K562 (cell line): ENCODE measurements around the gene ZDHHC8. TPM values are rescaled to one million over a fixed set of nuclear protein-coding genes. Genes with fewer than 3 reads are reported as not detected.
A peak's percentile ranks its signal among the peaks of the same experiment; 100 is the strongest.

Experiments
- CBFB ChIP-seq: sonication (generic); formaldehyde crosslinking; IDR thresholded peaks from 2 replicates; pipeline ENCODE4 v1.4.0; 2020; ENCODE audit warnings: mild to moderate bottlenecking, missing genetic modification reagents
- CEBPG ChIP-seq, 3 experiments: fragments of 200-800 bp in 1 of 3; sonication (Bioruptor generic) in 1 of 3; sonication (generic) in 1 of 3; formaldehyde crosslinking in 1 of 3; IDR thresholded peaks in 2 of 3; conservative IDR thresholded peaks in 1 of 3; 2 replicates each; pipeline versions ENCODE4 v1.6.1 to v1.8.0; 2016 to 2022; ENCODE audit warnings: missing compliant biosample characterization in 2 of 3, missing genetic modification characterization in 2 of 3, mild to moderate bottlenecking in 1 of 3, missing genetic modification reagents in 1 of 3
- SPI1 ChIP-seq: IDR thresholded peaks from 2 replicates; pipeline ENCODE4 v1.6.1; 2011; ENCODE audit warnings: low read depth, low read length, control low read depth, borderline replicate concordance
- SREBF2 ChIP-seq: sonication (generic); formaldehyde crosslinking; IDR thresholded peaks from 2 replicates; pipeline ENCODE4 v1.4.0; 2020; ENCODE audit warnings: mild to moderate bottlenecking, missing genetic modification reagents
- ZFPM2 ChIP-seq: fragments of 250-450 bp; sonication (Bioruptor Pico); IDR thresholded peaks from 2 replicates; pipeline ENCODE4 v1.5.1; 2022; ENCODE audit warnings: mild to moderate bottlenecking
- polyA plus RNA-seq, 8 experiments: library from polyadenylated mRNA; depleted of rRNA in 4 of 8; stranded (reverse) in 5 of 8; unstranded in 3 of 8; fragments of >200 nt; fragmentation: Nextera tagmentation in 2 of 8; fragmentation: Illumina TruSeq in 1 of 8; extraction: Ambion mirVana in 2 of 8; extraction: Trizol in 1 of 8; gene quantifications; 2 replicates each; pipeline versions ENCODE4 v1.2.1 to v1.2.3, GENCODE V29; 2011 to 2014; ENCODE audit warnings: inconsistent platforms in 1 of 8, missing spikeins in 1 of 8
- total RNA-seq, 7 experiments: library from RNA; depleted of rRNA in 6 of 7; stranded (reverse); fragments of >200 nt in 6 of 7; fragmentation: Illumina TruSeq in 2 of 7; extraction: Trizol in 2 of 7; gene quantifications; 2 replicates each; pipeline versions ENCODE4 v1.2.1 to v1.2.3, GENCODE V29; 2011 to 2021; ENCODE audit warnings: low replicate concordance in 1 of 7
- TF ChIP-seq, protein P1 (sequence below): fragments of 450-650 bp; IDR thresholded peaks from 2 replicates; pipeline ENCODE4 v1.6.1; 2016; ENCODE audit warnings: low read depth
- TF ChIP-seq, protein P2 (sequence below): fragments of 250-450 bp; sonication (Bioruptor Pico); IDR thresholded peaks from 2 replicates; pipeline ENCODE4 v1.5.1; 2021; ENCODE audit warnings: mild to moderate bottlenecking
- TF ChIP-seq, protein P3 (sequence below), 2 experiments: IDR thresholded peaks in 1 of 2; conservative IDR thresholded peaks in 1 of 2; 2 replicates each; pipeline ENCODE4 v1.6.1; 2016; ENCODE audit warnings: low read depth in 2 of 2, mild to moderate bottlenecking in 1 of 2, missing compliant biosample characterization in 1 of 2, missing genetic modification characterization in 1 of 2, moderate library complexity in 1 of 2
- TF ChIP-seq, protein P4 (sequence below): fragments of 450-650 bp; formaldehyde crosslinking; IDR thresholded peaks from 2 replicates; pipeline ENCODE4 v1.4.0; 2020; ENCODE audit warnings: mild to moderate bottlenecking, moderate library complexity

Gene ZDHHC8
- total and polyA plus RNA-seq, 9 of the 15 experiments (the other 6 are each of a cell fraction or from before 2014, with no cell fraction given) = 0.04 to 109 (median 16.4) TPM

DNA sequence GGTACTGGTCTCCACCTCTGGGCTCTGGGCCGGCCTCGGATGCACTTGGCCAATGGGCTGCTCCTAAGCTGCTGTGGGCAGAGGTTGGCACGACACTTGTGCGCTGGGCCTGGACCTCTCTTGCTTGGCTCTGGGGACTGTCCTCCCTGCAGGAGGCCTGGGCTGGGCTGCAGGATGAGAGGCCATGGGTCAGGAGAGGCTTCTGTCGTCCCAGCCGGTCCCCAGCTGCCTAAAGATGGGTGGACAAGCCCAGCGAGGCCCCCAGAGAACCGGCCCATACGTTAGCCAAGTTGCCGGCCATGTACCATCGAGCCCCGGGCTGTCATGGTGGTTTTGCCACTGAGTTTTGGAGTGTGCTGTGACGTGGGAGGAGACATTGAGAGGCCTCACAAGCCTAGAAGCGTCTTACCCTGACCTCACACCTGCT is 20.9 kb downstream of the ZDHHC8 start (continued):
- TF ChIP-seq, protein P1, sequence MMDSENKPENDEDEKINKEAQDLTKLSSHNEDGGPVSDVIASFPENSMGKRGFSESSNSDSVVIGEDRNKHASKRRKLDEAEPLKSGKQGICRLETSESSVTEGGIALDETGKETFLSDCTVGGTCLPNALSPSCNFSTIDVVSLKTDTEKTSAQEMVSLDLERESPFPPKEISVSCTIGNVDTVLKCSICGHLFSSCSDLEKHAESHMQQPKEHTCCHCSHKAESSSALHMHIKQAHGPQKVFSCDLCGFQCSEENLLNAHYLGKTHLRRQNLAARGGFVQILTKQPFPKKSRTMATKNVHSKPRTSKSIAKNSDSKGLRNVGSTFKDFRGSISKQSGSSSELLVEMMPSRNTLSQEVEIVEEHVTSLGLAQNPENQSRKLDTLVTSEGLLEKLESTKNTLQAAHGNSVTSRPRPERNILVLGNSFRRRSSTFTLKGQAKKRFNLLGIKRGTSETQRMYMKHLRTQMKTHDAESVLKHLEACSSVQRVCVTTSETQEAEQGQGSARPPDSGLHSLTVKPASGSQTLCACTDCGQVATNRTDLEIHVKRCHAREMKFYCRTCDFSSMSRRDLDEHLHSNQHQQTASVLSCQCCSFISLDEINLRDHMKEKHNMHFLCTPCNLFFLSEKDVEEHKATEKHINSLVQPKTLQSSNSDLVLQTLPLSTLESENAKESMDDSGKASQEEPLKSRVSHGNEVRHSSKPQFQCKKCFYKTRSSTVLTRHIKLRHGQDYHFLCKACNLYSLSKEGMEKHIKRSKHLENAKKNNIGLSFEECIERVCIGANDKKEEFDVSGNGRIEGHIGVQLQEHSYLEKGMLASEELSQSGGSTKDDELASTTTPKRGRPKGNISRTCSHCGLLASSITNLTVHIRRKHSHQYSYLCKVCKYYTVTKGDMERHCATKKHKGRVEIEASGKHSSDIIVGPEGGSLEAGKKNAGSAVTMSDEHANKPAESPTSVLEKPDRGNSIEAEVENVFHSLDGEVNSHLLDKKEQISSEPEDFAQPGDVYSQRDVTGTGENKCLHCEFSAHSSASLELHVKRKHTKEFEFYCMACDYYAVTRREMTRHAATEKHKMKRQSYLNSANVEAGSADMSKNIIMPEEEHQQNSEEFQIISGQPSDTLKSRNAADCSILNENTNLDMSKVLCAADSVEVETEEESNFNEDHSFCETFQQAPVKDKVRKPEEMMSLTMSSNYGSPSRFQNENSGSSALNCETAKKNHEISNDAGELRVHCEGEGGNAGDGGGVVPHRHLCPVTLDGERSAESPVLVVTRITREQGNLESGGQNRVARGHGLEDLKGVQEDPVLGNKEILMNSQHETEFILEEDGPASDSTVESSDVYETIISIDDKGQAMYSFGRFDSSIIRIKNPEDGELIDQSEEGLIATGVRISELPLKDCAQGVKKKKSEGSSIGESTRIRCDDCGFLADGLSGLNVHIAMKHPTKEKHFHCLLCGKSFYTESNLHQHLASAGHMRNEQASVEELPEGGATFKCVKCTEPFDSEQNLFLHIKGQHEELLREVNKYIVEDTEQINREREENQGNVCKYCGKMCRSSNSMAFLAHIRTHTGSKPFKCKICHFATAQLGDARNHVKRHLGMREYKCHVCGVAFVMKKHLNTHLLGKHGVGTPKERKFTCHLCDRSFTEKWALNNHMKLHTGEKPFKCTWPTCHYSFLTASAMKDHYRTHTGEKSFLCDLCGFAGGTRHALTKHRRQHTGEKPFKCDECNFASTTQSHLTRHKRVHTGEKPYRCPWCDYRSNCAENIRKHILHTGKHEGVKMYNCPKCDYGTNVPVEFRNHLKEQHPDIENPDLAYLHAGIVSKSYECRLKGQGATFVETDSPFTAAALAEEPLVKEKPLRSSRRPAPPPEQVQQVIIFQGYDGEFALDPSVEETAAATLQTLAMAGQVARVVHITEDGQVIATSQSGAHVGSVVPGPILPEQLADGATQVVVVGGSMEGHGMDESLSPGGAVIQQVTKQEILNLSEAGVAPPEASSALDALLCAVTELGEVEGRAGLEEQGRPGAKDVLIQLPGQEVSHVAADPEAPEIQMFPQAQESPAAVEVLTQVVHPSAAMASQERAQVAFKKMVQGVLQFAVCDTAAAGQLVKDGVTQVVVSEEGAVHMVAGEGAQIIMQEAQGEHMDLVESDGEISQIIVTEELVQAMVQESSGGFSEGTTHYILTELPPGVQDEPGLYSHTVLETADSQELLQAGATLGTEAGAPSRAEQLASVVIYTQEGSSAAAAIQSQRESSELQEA = no peak
- TF ChIP-seq, protein P2, sequence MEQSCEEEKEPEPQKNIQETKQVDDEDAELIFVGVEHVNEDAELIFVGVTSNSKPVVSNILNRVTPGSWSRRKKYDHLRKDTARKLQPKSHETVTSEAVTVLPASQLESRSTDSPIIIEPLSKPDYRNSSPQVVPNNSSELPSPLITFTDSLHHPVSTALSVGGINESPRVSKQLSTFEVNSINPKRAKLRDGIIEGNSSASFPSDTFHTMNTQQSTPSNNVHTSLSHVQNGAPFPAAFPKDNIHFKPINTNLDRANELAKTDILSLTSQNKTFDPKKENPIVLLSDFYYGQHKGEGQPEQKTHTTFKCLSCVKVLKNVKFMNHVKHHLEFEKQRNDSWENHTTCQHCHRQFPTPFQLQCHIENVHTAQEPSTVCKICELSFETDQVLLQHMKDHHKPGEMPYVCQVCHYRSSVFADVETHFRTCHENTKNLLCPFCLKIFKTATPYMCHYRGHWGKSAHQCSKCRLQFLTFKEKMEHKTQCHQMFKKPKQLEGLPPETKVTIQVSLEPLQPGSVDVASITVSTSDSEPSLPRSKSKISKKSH (CRISPR knock-in tag) = no peak
- TF ChIP-seq, protein P3, sequence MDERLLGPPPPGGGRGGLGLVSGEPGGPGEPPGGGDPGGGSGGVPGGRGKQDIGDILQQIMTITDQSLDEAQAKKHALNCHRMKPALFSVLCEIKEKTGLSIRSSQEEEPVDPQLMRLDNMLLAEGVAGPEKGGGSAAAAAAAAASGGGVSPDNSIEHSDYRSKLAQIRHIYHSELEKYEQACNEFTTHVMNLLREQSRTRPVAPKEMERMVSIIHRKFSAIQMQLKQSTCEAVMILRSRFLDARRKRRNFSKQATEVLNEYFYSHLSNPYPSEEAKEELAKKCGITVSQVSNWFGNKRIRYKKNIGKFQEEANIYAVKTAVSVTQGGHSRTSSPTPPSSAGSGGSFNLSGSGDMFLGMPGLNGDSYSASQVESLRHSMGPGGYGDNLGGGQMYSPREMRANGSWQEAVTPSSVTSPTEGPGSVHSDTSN (CRISPR knock-in tag; IDR thresholded peaks at IDR 0.05; ENCODE audit: low read depth) = no peak
- TF ChIP-seq, protein P3 (tag; conservative IDR thresholded peaks at IDR 0.05; ENCODE audit: low read depth) = no peak
- TF ChIP-seq SPI1 (no peak), CEBPG (CRISPR knock-in tag; IDR thresholded peaks at IDR 0.05) (peak; percentile 13; the same call in 1 of the 2 replicates), CEBPG (tag; conservative IDR thresholded peaks at IDR 0.05 in 1 of 2, IDR thresholded peaks at IDR 0.05 in 1 of 2) (no peak), SREBF2 (CRISPR knock-in tag) (no peak), ZFPM2 (0 out of 2 replicates have a peak, but pooled peaks have one; percentile 52), CBFB (CRISPR knock-in tag) (0 out of 2 replicates have a peak, but pooled peaks have one; percentile 14)
- TF ChIP-seq, protein P4, sequence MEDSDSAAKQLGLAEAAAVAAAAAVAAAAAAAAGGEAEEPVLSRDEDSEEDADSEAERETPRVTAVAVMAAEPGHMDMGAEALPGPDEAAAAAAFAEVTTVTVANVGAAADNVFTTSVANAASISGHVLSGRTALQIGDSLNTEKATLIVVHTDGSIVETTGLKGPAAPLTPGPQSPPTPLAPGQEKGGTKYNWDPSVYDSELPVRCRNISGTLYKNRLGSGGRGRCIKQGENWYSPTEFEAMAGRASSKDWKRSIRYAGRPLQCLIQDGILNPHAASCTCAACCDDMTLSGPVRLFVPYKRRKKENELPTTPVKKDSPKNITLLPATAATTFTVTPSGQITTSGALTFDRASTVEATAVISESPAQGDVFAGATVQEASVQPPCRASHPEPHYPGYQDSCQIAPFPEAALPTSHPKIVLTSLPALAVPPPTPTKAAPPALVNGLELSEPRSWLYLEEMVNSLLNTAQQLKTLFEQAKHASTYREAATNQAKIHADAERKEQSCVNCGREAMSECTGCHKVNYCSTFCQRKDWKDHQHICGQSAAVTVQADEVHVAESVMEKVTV (CRISPR knock-in tag) = no peak
